HCT116 (cell line): Measurements from ENCODE around the gene AOC3.

ENCODE experiments used
- ATF3 ChIP-seq: IDR thresholded peaks from 2 replicates; pipeline ENCODE4 v1.6.1; 2012
- CTCF ChIP-seq, 3 experiments: fragments of 200-600 bp in 1 of 3; sonication (generic) in 1 of 3; IDR thresholded peaks in 2 of 3; conservative IDR thresholded peaks in 1 of 3; 2 replicates each; pipeline ENCODE4 v1.5.1; 2012 to 2017; ENCODE audit warnings: low read depth in 2 of 3, low read length in 2 of 3, antibody characterized with exemption in 1 of 3, borderline replicate concordance in 1 of 3, control low read depth in 1 of 3, mild to moderate bottlenecking in 1 of 3, mixed read lengths in 1 of 3, mixed run types in 1 of 3, moderate library complexity in 1 of 3; ENCODE audit not compliant: insufficient read depth in 1 of 3
- EGR1 ChIP-seq: IDR thresholded peaks from 2 replicates; pipeline ENCODE4 v1.6.1; 2012; ENCODE audit warnings: low read depth
- ELF1 ChIP-seq: IDR thresholded peaks from 2 replicates; pipeline ENCODE4 v1.6.1; 2012; ENCODE audit warnings: low read depth, borderline replicate concordance
- EZH2 ChIP-seq: fragments of 200-600 bp; sonication (generic); IDR thresholded peaks from 2 replicates; pipeline ENCODE4 v1.6.1; 2017; ENCODE audit warnings: antibody characterized with exemption, mixed run types
- EZH2phosphoT487 ChIP-seq: fragments of 200-600 bp; IDR thresholded peaks from 2 replicates; pipeline ENCODE4 v1.6.1; 2018; ENCODE audit warnings: antibody characterized with exemption, borderline replicate concordance
- JUND ChIP-seq: IDR thresholded peaks from 2 replicates; pipeline ENCODE4 v1.6.1; 2012
- POLR2A ChIP-seq: IDR thresholded peaks from 2 replicates; pipeline ENCODE4 v1.7.0; 2011; ENCODE audit warnings: borderline replicate concordance; ENCODE audit not compliant: insufficient read depth, insufficient read length; ENCODE audit errors: extremely low read depth
- POLR2AphosphoS5 ChIP-seq: IDR thresholded peaks from 2 replicates; pipeline ENCODE4 v1.6.1; 2011; ENCODE audit warnings: mild to moderate bottlenecking, low read depth, low read length, moderate library complexity
- RAD21 ChIP-seq: IDR thresholded peaks from 2 replicates; pipeline ENCODE4 v1.6.1; 2012; ENCODE audit warnings: low read depth, mild to moderate bottlenecking
- TCF7L2 ChIP-seq: IDR thresholded peaks from 2 replicates; pipeline ENCODE4 v1.7.0; 2011; ENCODE audit warnings: borderline replicate concordance, inconsistent platforms; ENCODE audit not compliant: insufficient read depth, insufficient read length; ENCODE audit errors: extremely low read depth

GRCh38 chr17:42877037-42877436 is 26.0 kb downstream of the AOC3 start:
- TF ChIP-seq CTCF (IDR thresholded peaks at IDR 0.05 in 2 of 3, conservative IDR thresholded peaks at IDR 0.05 in 1 of 3; ENCODE audit: borderline replicate concordance in 1 of 3, insufficient read depth in 1 of 3, low read depth in 2 of 3, low read length in 2 of 3) (no peak), POLR2AphosphoS5 (no peak), ATF3 (no peak), RAD21 (no peak), POLR2A (no peak), TCF7L2 (no peak), EGR1 (no peak), EZH2 (no peak), EZH2phosphoT487 (no peak), JUND (no peak), ELF1 (no peak)
